Astrocyte of the cerebellum (primary cell): ENCODE data around the gene GRAMD1B.
"Not testable (repeated sequence)": the region's sequence is repeated elsewhere in the genome, so short reads cannot be mapped to it uniquely, and the experiment has no call there.

Source experiments
- DNase-seq: peaks from one replicate; pipeline ENCODE4 v3.0.0-alpha.2; 2011; ENCODE audit warnings: low read depth
- H3K4me3 ChIP-seq: 2 replicates; pipeline ENCODE4 v1.5.1; 2011; ENCODE audit warnings: mild to moderate bottlenecking, low read depth, low read length, moderate library complexity
- CTCF ChIP-seq: IDR thresholded peaks from 2 replicates; pipeline ENCODE4 v1.5.1; 2012; ENCODE audit warnings: low read length, low read depth, moderate library complexity, mild to moderate bottlenecking; ENCODE audit errors: missing control alignments
- in situ Hi-C: cut with HindIII; loops from 2 replicates; pipeline ENCODE4 v1.10.0; 2017; ENCODE audit warnings: low sequenced_read_pairs

GRAMD1B gene

DNA sequence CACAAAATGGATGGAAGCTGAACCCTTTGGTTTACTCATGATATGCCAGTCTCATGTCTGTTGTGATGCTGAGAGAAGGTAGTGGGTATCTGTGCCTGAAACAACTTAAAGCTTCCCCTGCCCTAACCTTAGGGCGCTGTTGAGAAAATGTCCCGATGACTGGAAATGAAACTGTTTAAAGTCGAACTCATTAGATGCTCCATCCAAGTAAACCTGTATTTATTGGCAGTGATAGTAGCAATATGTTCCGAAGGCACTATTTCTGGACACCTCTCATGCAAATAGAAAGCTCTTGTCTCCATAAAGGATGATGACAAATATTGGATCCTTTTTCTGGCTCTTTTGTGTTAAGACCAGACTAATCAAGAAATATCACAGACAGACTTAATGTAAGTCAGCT lies 86.2 kb downstream of the GRAMD1B start:
- TF ChIP-seq CTCF, result no peak
- no peak for DNase-seq
- in situ Hi-C loops, result no loop called here
- no peak overlapping the region for H3K4me3 ChIP-seq

GRCh38 chr11:123517559-123518364 lies 87.7 kb downstream of the GRAMD1B start:
- no peak overlapping the region for H3K4me3 ChIP-seq
- in situ Hi-C loops, result no loop called here
- TF ChIP-seq CTCF, result no peak
- DNase-seq, result no peak

DNA sequence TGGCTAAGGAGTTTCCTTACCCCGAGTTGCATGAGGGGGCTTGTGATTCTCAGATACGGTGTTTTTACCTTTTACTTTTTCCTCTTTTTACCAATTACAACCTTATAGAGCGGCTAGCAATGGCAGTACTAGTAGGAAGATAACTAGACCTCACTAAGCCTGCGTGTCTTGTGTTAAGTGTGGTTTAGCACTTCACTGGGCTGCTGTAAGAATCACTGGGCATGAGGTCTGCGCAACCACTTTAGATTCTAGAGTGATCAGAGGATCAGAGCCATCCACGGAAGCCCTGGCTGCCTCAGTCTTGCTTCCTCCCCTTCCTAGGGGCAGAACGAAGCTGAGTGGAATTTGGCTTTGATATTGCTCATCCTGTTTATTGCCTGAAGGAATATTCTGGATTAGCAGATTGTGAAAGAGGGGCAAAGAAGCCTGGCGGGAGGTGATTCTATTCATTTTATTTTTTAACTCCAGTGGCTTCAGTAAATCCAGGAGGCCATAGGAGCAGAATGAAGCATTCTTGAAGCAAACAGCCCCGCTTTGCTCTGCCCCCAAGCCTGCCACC lies 88.5 kb downstream of the GRAMD1B start:
- H3K4me3 ChIP-seq, result no peak overlapping the region
- no peak for DNase-seq
- in situ Hi-C loops, result no loop called here
- no peak for TF ChIP-seq CTCF

GRCh38 chr11:123519055-123519796 lies 89.2 kb downstream of the GRAMD1B start:
- no peak for DNase-seq
- TF ChIP-seq CTCF, result no peak
- no peak overlapping the region for H3K4me3 ChIP-seq
- in situ Hi-C loops, result no loop called here

GRCh38 chr11:123519797-123520193 lies 89.7 kb downstream of the GRAMD1B start:
- in situ Hi-C loops, result no loop called here
- DNase-seq, result no peak
- TF ChIP-seq CTCF, result no peak
- H3K4me3 ChIP-seq, result no peak overlapping the region

GRCh38 chr11:123520476-123520875 lies 90.4 kb downstream of the GRAMD1B start:
- in situ Hi-C loops, H3K4me3 ChIP-seq, DNase-seq: not testable (repeated sequence)

DNA sequence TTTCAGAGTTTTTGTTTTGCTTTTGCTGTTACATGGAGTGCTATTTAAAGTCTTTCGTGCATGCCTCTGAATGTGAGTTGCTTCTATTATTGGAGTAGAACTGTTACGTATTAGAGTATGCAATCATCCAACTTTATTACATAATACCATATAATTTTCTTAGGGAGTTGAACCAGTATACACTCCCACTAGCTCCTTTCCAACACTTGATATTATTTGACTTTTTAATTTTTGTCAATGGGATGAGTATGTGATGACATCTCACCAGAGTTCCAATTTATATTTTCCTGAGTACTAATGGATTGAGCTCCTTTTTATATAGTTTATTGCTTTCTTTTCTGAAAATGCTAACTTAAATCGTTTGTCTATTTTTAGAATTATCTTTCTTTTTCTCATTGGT lies 90.9 kb downstream of the GRAMD1B start:
- no peak for TF ChIP-seq CTCF
- in situ Hi-C loops, result no loop called here
- no peak for DNase-seq
- no peak overlapping the region for H3K4me3 ChIP-seq
